Stimulated activated CD4-positive, alpha-beta T cell treated with anti-CD3 and anti-CD28 coated beads, Interleukin-2, amount 100 ng/mL, for 24 hours (primary cell): ENCODE measurements around the gene JMJD6.
"Not testable (repeated sequence)": the region's sequence is repeated elsewhere in the genome, so short reads cannot be mapped to it uniquely, and the experiment has no call there.

ENCODE experiments used
- DNase-seq, 2 donors: peaks; one replicate each; pipeline ENCODE4 v3.0.0-alpha.2; 2020

JMJD6 gene

DNA sequence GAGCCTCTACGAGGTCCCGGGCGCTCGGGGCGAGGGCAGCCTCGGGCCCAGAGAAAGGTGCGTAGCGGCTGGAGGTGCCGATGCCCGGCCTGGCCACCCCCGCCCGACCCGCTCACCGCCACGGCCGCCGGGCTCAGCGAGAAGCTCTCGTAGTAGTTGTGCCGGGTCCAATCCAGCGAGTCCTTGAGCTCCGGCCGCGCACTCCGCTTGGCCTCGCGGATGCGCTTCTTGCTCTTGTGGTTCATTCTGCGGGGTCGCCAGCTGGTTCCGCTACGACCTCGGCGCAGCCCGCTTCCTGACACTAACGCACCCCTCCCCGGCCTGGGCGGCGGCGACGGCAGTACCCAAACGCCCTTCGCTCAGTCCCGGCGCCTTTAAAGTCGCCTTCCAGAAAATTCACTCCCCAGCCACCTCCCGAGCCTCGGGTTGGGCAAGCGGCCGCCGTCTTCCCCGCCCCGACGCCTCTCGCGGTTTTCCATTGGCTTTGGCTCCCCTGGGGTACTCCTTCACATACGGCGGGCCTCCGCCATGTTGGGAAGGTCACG is at the start of gene JMJD6:
Gene JMJD6 (minus strand): TSS at position 376 of the 545 bp plus-strand sequence. CDS start 131 bp downstream, at position 245.
- DNase-seq: peak; percentile 93 to 94

GRCh38 chr17:76775021-76775600 is 48.7 kb upstream of the JMJD6 start:
- DNase-seq: no peak

DNA sequence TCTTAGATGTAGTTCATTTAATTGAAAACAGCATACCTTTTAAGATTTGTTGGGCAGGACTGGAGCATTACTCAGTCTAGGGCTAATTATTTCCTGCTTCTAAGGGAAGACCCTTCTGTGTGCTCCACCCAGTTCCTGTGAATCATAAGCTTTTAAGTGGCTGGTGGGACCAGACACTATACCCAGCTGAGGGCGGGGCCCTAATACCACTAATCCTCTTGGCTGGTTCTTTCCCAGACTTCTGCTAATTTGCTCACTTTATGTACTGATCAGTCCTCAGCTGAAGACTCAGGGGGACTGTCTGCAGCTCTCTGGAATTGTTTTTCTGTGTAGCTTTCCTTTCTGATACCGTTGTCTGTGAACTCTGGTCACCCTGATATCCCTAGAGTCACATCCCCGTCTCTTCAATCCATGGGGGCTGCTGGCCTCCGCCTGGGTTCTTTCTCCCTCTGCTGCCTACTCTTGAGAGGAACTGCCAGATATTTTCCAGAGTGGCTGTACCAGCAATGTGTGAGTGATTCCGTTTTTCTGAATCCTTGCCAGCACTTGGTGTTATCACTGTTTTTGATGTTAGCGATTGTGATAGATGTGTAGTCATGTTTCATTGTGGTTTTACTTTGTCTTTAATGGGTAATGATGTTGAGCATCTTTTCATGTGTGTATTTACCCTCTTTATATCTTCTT is 46.6 kb upstream of the JMJD6 start:
- DNase-seq: peak; percentile 38 to 61

DNA sequence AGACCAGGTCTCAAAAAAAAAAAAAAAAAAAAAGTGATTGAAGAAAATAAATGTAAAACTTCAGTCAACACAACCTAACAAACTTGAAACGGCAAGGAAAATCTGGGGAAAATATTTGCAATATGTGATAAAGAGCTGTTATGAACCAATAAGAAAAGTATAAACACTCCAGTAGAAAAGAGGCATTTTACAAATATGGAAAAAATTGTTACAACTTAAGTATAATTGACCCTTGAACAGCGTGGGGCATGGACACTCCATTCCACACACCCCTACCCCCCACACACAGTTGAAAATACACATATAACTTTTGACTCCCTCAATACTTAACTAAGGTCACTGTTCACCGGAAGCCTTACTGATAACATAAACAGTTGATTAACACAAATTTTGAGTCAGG is 32.2 kb upstream of the JMJD6 start:
- DNase-seq: no peak

- no peak for DNase-seq
Observed at GRCh38 chr17:76757256-76757655, 30.9 kb upstream of the JMJD6 start.

- no peak for DNase-seq
Observed at GRCh38 chr17:76755285-76755684, 28.9 kb upstream of the JMJD6 start.

DNA sequence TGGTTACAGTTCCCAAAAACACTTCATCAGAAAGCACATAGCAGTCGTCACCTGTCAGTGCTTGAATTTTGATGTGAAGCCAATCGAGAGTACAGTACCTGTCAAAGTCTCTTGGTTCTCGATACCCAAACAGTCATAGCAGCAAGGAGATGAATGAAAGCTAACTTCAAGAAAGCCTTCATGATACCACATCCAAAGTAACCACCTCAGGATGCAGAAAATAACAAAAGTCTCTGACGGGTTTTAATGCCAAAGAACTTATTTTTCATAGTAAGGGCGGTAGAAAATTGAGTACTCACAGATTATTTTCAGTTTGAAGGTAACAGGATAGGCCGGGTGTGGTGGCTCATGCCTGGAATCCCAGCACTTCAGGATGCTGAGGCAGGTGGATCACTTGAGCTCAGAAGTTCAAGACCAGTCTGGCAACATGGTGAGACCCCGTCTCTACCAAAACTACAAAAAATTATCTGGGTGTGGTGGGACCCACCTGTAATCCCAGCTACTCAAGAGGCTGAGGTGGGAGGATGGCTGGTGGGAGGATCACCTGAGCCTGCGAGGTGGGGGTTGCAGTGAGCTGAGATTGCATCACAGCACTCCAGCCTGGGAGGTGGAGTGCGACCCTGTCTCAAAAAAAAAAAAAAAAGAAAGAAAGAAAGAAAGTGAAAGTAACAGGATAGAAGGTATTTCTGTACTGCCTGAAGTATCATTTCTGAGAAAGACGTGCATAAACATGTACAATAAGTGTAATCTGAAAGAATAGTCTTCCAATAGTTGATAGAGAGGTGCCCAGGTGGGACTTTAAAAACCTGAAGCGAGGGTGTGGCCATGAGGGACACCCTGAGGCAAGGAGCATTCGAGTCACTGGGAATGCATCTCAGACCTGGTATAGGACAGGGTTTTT is 26.9 kb upstream of the JMJD6 start:
- DNase-seq: no peak

DNA sequence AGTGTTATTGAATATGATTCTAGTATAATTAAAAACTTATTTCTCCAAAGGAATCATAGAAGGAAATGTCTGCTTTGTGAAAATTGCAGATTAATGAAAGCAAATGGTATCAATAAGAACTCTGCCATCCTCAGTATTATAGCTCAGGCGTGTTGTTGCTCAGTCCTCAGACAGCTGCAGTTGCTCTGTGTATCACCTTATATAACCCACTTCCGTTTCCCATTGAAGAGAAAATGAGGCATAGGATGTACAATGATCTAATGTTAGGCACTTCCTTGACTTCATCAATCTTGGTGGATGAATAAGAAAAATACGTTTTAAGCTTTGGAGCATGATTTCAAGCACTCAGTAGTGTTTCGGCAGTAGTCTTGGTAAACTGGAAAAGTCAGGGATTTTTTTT is 25.6 kb upstream of the JMJD6 start:
- no peak for DNase-seq

GRCh38 chr17:76751416-76751993 is 25.1 kb upstream of the JMJD6 start:
- no peak for DNase-seq

- no peak for DNase-seq
Observed at GRCh38 chr17:76748657-76749056, 22.3 kb upstream of the JMJD6 start.

- DNase-seq: no peak
Observed at GRCh38 chr17:76747716-76748363, 21.4 kb upstream of the JMJD6 start.

GRCh38 chr17:76745785-76746184 is 19.4 kb upstream of the JMJD6 start:
- not testable (repeated sequence) for DNase-seq

- DNase-seq: no peak
Observed at GRCh38 chr17:76744747-76745146, 18.3 kb upstream of the JMJD6 start.

DNA sequence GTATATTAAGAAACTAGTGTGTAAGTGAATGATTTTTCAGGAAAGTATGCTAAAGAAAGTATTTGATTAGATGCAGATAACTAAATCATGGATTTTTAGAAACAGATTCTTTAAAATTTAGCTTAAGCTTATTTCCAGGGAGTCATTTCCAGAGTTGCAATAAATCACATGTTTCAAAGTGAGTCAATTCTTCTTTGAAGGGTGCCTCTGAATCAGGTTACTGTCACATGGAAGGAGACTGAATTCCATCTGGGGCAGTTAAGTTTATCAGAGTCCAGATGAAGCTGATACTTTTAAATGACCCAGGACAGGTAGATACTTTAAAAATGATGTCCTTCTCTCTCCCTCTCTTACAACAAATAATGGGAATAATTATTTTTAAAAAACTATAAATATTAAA is 16.6 kb upstream of the JMJD6 start:
- DNase-seq: no peak

DNA sequence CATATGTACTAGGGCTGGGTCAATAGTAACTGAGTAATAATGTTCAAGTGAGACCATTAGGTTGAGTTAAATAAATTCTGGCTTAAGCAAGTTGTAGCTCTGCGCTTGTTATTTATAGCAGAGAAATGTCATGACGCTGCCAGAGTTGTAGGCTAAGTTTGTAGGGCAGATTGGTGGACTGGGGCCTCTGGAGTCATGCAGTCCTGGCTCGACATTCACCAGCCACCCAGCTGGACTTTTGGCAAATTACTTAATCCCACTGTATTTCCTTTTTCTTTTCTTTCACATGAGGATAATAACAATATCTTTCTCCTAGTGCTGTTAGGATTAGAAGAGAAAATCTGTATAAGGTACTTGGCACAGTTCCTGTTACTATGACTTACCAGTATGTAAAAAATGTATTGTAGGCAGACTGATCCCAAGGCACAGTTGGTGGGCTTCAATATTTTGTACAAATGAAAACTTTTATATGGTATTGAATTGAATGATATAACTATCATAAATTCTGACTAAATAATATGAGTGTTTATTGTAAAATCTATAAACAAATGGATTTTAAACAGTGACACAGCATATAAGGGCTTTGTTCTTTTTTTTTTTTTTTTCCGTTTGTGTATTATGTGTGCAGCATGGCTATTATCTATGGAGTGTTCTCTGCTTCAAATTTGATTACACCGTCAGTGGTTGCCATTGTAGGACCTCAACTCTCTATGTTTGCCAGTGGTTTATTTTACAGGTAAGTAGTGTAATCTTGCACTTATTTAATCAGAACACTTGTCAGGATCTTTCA is 14.1 kb upstream of the JMJD6 start:
- DNase-seq: no peak

DNA sequence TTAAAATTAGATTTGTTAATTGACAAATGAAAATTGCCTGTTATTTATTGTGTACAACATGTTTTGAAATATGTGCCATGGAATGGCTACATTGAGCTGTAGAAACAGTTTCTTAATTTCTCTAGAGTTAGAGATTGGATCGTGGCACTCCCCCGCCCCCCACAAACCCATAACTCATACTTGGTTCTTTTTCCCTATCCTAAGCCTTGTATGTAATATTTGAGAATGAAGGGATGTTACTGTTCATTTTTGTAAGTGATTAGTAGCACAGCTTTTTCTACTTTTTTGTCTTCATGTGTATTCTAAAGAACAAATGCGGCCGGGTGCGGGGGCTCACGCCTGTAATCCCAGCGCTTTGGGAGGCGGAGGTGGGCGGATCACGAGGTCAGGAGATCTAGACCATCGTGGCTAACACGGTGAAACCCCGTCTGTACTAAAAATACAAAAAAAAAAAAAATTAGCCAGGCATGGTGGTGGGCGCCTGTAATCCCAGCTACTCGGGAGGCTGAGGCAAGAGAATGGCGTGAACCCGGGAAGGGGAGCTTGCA is 13.2 kb upstream of the JMJD6 start:
- not testable (repeated sequence) for DNase-seq

- DNase-seq: no peak
Observed at GRCh38 chr17:76738468-76738850, 12.1 kb upstream of the JMJD6 start.

DNA sequence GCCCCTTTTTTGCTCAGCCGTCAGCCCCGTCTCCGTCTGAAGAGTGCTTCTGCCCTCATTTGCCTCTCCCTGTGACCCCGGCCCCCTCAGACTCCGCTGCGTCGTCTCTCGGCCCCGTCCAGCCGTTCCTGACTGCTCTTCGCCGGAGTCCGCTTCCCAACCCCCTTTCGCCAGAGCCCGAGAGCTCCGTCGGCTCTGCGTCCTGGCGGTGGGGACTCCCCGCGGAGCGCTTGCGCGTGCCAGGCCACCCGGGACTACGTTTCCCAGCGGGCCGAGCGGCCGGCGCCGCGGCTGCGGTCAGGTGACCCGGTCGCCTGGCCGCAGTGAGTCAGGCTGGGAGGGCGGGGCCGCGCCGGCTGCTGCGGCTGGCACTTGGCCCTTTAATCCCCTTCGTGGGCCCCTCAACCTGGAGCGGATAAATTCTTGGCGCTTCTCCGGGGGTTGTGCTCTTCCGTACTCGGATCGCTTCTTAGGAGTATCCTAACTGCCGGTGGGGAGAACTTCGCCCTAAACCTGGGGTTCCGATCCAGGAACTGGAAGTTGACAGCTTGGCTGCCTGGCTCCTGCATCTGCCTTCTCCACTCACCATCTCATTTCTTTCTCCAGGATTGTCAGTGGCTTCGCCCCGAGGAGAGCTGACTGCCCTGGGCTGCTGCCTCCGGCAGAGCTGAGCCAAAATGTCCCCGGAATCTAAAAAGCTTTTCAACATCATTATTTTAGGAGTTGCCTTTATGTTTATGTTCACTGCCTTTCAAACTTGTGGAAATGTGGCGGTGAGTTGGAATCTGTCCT is 11.5 kb upstream of the JMJD6 start, which contains the start of gene MFSD11:
Gene MFSD11 (plus strand): TSS at position 444 of the 792 bp plus-strand sequence. CDS start 234 bp downstream, at position 678.
- peak; percentile 92 to 93 for DNase-seq

DNA sequence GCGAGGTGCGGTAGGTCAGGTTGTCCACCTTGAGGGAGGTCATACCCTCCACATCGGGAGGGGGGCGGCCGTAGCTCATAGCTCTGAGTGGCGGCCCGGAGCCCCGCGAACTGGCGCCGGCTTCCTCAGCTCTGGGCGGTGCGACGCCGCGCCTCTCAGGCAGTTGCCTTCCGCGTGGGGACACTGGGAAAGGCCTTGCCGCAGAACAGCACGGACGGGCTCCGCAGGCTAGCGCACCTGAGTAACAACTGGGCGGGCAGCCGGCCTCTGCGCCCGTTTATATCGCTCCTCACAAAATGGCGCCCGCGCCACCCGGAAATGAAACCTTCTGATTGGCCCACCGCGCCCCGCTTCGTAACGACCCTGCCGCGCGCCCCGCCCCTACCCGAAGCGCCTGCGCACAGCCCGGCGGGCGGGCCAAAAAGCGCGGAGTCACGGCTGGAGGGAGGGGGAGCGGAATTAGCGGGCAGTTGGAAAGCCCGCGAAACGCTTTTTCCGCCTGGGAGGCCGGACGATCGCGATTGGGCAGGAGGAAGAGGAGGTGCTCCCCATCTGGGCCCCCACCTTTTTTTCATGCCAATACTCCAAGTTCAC is 10.8 kb upstream of the JMJD6 start, which contains the start of gene SRSF2:
Gene SRSF2 (minus strand): TSS at position 250 of the 594 bp plus-strand sequence. CDS start 171 bp downstream, at position 79.
- DNase-seq: peak; percentile 97 to 98
